NB4 (cell line): Measurements from ENCODE around the gene TADA1.

Experiments used
- DNase-seq: peaks from one replicate; pipeline ENCODE4 v3.0.0; 2010; ENCODE audit warnings: low read depth
- H3K4me3 ChIP-seq: one replicate; pipeline ENCODE4 v1.5.1; 2011; ENCODE audit warnings: mild to moderate bottlenecking, low read depth, low read length, moderate library complexity
- MYC ChIP-seq: IDR thresholded peaks from 2 replicates; pipeline ENCODE4 v1.6.1; 2011; ENCODE audit warnings: low read depth, low read length
- POLR2A ChIP-seq: IDR thresholded peaks from 2 replicates; pipeline ENCODE4 v1.6.1; 2011; ENCODE audit warnings: mild to moderate bottlenecking; ENCODE audit not compliant: insufficient read length; ENCODE audit errors: extremely low read depth
- TF ChIP-seq, protein P1 (sequence below): IDR thresholded peaks from one replicate; pipeline ENCODE4 v1.5.1; 2012; ENCODE audit warnings: low read depth, low read length
- TF ChIP-seq, protein P2 (sequence below): IDR thresholded peaks from 2 replicates; pipeline ENCODE4 v1.6.1; 2011; ENCODE audit warnings: low read depth, low read length

TADA1 gene

DNA sequence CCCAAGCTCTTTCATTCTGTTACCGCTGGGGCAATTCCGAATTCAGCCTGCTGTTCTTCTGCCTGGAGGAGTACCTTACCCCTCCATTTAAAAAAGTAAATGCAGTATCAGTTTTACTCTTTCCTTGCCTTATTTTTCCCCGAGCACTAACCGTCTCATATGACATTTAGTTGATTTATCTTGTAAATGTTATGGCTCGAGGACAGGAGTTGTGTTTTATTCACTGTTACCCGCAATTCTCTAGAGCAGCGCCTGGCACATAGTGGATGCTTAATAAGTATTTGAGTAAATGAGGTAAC lies 425 bp upstream of the TADA1 start:
- peak; percentile 11 for TF ChIP-seq POLR2A
- TF ChIP-seq, protein P1, sequence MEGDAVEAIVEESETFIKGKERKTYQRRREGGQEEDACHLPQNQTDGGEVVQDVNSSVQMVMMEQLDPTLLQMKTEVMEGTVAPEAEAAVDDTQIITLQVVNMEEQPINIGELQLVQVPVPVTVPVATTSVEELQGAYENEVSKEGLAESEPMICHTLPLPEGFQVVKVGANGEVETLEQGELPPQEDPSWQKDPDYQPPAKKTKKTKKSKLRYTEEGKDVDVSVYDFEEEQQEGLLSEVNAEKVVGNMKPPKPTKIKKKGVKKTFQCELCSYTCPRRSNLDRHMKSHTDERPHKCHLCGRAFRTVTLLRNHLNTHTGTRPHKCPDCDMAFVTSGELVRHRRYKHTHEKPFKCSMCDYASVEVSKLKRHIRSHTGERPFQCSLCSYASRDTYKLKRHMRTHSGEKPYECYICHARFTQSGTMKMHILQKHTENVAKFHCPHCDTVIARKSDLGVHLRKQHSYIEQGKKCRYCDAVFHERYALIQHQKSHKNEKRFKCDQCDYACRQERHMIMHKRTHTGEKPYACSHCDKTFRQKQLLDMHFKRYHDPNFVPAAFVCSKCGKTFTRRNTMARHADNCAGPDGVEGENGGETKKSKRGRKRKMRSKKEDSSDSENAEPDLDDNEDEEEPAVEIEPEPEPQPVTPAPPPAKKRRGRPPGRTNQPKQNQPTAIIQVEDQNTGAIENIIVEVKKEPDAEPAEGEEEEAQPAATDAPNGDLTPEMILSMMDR, result peak; percentile 7
- TF ChIP-seq, protein P2, sequence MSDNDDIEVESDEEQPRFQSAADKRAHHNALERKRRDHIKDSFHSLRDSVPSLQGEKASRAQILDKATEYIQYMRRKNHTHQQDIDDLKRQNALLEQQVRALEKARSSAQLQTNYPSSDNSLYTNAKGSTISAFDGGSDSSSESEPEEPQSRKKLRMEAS, result no peak
- TF ChIP-seq MYC, result no peak
- peak overlapping the region; percentile 67 for H3K4me3 ChIP-seq

DNA sequence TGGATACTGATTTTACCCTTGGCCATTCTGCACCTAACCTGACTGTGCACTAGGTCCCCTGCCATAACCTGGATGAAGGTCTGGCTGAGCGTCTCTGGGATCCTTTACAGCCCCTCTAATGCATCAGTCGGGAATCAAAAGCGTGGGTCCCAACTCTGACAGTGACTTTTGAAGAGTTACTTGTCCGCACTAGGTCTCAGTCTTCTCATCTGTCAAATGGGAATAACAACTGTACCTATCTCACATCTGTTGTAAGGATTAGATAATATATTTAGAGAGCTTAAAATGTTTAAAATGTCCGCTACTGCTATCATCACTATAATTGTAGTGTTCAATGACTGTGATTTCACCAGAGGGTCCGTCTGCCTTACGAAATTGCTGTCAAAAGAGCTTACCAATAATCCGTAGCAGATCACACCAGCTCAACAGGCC lies 746 bp downstream of the TADA1 start:
- DNase-seq, result no peak
- H3K4me3 ChIP-seq, result peak overlapping the region; percentile 83
- TF ChIP-seq, protein P2, result no peak
- TF ChIP-seq POLR2A (no peak), MYC (no peak)
- TF ChIP-seq, protein P1, result no peak

More for the DNA sequence above, 425 bp upstream of the TADA1 start:
- no peak for DNase-seq

DNA sequence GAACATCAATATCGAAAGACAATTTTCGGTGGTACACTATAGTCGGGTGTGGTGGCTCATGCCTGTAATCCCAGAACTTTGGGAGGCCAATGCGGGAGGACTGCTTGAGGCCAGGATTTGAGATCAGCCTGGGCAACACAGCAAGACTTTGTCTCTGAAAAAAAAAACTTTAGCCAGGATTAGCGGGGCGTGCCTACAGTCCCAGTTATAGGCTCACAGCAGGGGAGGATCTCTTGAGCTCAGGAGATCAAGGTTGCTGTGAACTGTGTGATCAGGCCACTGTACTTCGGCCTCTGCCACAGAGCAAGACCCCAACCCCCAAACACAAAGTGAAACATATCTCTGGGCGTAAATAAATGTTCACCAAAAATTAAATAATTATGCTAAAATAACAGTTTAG lies 1.6 kb downstream of the TADA1 start:
- H3K4me3 ChIP-seq, result peak overlapping the region; percentile 83
- TF ChIP-seq, protein P1, result no peak
- no peak for TF ChIP-seq POLR2A
- TF ChIP-seq MYC, result no peak
- TF ChIP-seq, protein P2, result no peak
- DNase-seq, result no peak

DNA sequence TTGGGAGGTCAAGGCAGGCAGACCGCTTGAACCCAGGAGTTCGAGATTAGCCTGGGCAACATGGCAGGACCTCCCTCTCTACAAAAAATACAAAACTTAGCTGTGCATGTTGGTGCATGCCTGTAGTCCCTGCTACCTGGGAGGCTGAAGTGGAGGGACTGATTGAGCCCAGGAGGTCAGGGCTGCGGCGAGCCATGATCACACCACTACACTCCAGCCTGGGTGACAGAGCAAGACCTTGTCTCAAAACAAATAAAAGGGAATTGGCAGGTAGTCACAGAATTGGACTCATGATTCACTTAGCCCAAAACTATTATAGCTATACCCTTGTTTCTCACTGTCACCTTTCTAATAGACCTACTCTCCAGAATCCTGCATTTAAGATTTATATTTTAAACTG lies 5.5 kb downstream of the TADA1 start:
- TF ChIP-seq, protein P1, result no peak
- TF ChIP-seq MYC (no peak), POLR2A (no peak)
- TF ChIP-seq, protein P2, result no peak
- H3K4me3 ChIP-seq, result no peak overlapping the region

DNA sequence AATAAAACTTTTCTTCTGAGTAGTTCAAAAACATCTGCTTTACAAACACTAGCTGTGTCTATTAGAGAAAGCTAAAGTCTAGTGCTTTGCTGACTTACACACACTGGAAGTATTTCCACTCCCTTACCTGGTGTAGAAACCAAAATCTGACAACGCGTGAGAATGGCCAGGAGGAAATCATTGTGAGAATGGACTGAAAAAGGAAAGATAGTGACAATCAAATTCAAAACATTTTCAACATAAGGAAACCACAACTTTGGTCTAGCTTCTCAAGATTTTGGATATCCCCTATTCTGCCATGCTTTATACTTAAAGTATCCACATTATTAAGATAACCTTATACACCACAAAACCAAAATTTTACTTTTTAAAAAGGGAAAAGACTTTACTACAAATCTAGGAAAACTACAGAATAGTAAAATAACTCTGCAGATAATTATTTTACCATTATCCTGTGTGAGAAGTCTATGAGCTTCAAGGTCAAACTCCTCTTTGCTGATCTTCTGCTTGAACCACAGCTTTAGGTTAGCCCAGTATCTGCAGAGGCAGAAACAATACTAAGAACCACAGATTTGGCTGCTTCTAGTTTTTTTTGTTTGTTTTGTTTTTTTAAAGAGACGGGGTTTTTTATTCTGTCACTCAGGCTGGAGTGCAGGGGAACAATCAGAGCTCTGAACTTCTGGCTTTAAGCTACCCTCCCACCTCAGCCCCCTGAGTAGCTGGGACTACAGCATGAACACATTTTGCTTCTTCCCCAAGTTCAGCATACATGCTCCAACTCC lies 6.6 kb downstream of the TADA1 start:
- no peak overlapping the region for H3K4me3 ChIP-seq
- no peak for DNase-seq
- TF ChIP-seq, protein P1, result no peak
- TF ChIP-seq POLR2A (no peak), MYC (no peak)
- TF ChIP-seq, protein P2, result no peak

More for the DNA sequence above, 5.5 kb downstream of the TADA1 start:
- DNase-seq, result no peak
